Measurements from ENCODE around the gene HACD3. TPM values are rescaled to one million over a fixed set of nuclear protein-coding genes. Genes with fewer than 3 reads are reported as not detected.
"Not testable (repeated sequence)": the region's sequence is repeated elsewhere in the genome, so short reads cannot be mapped to it uniquely, and the experiment has no call there.

Gene HACD3
- total RNA-seq, 1 experiment from 2014 or later = 186 TPM

- no peak for DNase-seq
- Histone ChIP-seq H3K4me3 (peak overlapping the region; percentile 86), H3K27ac (peak overlapping the region; percentile 79; the same call in 1 of the 2 replicates), H3K27me3 (no peaks in the 10 kb centered on the region), H3K36me3 (no peaks in the 10 kb centered on the region), H3K9me3 (replicated peaks) (no peaks in the 10 kb centered on the region), H3K4me1 (peaks cover 19% of the 10 kb centered on the region)
Observed at GRCh38 chr15:65529762-65530317, 423 bp upstream of the HACD3 start.

DNA sequence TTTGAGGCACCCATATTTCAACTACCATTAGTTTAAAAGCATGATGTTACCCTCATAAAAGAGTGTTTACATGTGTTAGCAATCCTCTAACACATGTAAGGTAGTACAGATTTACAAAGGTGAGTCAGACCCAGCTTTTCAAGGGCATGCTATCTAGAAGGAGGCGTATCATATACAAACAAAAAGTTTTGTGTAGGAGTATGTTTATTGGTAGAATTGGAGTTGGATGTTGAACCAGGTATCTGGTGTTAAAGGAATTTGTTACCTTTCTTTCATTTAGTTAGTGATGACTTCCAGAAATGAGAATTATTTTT is 2.4 kb downstream of the HACD3 start:
- no peak for DNase-seq
- Histone ChIP-seq H3K9me3 (replicated peaks) (no peaks in the 10 kb centered on the region), H3K4me3 (no peak overlapping the region), H3K36me3 (peaks cover 17% of the 10 kb centered on the region; the same call in 1 of the 2 replicates), H3K27ac (no peak overlapping the region), H3K27me3 (no peaks in the 10 kb centered on the region), H3K4me1 (peaks cover 9% of the 10 kb centered on the region)

DNA sequence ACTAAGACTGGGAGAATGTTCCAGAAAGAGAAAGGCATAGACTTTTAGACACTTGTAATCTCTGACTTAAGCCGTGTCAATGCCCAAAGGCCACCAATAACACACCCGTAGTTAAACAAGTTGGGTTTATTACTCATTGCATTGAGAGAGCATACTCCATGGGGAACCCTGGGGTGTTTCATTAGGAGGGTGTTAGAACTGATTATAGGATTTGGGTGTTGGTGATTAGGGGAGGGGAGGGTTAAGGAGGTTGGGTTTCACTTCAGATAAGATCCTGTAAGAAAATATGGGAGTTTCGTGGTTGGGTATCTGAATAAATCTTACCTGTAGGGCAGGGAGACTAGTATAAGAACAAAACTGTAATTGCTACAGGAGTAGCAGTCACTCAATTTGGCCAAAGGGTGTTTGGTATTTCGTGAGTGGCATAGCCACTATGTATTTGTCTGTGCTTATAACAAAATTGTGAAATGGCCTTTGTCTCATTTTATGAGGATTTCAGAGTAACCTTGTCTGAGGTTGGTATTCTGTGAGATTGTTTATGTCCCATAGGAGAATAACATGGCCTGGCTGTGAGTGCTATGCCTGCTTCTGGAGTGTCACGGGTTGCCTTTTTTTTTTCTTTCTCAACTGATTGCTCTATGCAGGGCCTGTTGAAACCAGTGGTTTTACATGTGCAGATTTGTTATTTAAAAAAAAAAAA is 2.9 kb downstream of the HACD3 start:
- no peak overlapping the region for H3K27ac ChIP-seq
- H3K27me3 ChIP-seq = no peaks in the 10 kb centered on the region
- no peak overlapping the region for H3K4me3 ChIP-seq

GRCh38 chr15:65535192-65535591 is 4.9 kb downstream of the HACD3 start:
- no peak for DNase-seq
- peaks cover 21% of the 10 kb centered on the region for H3K36me3 ChIP-seq

More for the DNA sequence above, 2.9 kb downstream of the HACD3 start:
- DNase-seq = no peak
- Histone ChIP-seq H3K4me1 (peaks cover 9% of the 10 kb centered on the region), H3K36me3 (peaks cover 17% of the 10 kb centered on the region), H3K9me3 (replicated peaks) (no peaks in the 10 kb centered on the region)

DNA sequence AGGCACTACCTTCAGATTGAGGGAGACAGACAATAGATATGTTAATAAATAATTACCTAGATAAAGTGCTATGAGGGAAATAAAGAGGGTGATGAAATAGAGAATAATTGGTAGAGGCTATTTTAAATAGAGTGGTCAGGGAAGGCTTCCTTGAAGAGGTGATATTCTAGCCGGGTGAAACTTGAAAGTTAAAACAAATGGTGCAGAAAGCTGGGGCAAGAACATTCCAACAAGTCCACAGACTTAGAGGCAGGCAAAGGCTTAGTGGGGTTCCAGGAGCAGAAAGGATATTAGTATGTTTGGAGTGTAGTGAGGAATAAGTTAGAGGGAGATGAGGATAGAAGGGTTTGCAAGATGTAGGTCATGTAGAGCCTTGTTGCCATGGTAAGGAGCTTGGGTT is 10.1 kb downstream of the HACD3 start:
- no peak overlapping the region for H3K27ac ChIP-seq
- no peaks in the 10 kb centered on the region for H3K4me1 ChIP-seq
- no peak overlapping the region for H3K4me3 ChIP-seq
- H3K36me3 ChIP-seq = peaks cover 19% of the 10 kb centered on the region
- no peak for DNase-seq
- no peaks in the 10 kb centered on the region for H3K9me3 ChIP-seq (replicated peaks)
- no peaks in the 10 kb centered on the region; the same call in 1 of the 2 replicates for H3K27me3 ChIP-seq

More at GRCh38 chr15:65535192-65535591, 4.9 kb downstream of the HACD3 start:
- Histone ChIP-seq H3K27me3 (no peaks in the 10 kb centered on the region; the same call in 1 of the 2 replicates), H3K4me3 (no peak overlapping the region), H3K9me3 (replicated peaks) (no peaks in the 10 kb centered on the region), H3K4me1 (peaks cover 9% of the 10 kb centered on the region), H3K27ac (no peak overlapping the region)

DNA sequence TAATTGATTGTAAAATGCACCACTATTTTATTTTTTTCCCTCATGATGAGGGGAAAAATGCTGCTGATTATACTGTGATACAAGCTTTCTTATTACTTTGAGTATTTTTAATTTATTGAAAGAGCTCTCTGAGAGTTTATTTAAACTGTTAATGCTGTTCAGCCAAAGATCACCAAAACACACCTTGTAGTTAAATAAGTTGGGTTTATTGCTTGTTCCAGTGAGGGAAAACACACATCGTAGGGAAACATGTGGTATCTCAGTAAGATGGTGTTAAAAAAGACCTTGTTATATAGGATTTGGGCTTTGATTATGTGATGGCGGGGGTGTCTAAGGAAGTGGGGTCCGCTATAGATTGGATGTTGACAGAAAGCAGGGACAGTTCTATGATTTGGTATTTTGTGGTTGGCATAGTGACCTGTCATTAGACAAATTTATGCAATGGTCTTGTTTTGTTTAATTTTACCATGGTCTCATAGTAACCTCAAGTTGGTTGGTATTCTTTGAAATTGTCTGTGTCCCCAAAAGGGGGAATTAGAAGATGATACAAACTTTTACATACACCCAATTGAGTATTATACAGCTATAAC is 11.1 kb downstream of the HACD3 start:
- no peaks in the 10 kb centered on the region for H3K9me3 ChIP-seq (replicated peaks)
- H3K27ac ChIP-seq = no peak overlapping the region
- no peaks in the 10 kb centered on the region; the same call in 1 of the 2 replicates for H3K27me3 ChIP-seq
- no peak overlapping the region for H3K4me3 ChIP-seq
- no peak for DNase-seq
- H3K36me3 ChIP-seq = peaks cover 13% of the 10 kb centered on the region
- no peaks in the 10 kb centered on the region for H3K4me1 ChIP-seq

GRCh38 chr15:65547841-65548240 is 17.6 kb downstream of the HACD3 start:
- Histone ChIP-seq H3K27ac (no peak overlapping the region), H3K27me3 (no peaks in the 10 kb centered on the region), H3K36me3 (no peaks in the 10 kb centered on the region), H3K4me3 (no peak overlapping the region), H3K4me1 (peaks cover 22% of the 10 kb centered on the region), H3K9me3 (replicated peaks) (no peaks in the 10 kb centered on the region)
- no peak for DNase-seq

- not testable (repeated sequence) for H3K9me3 ChIP-seq (replicated peaks); H3K27me3 ChIP-seq; H3K36me3 ChIP-seq; H3K4me3 ChIP-seq; DNase-seq; H3K27ac ChIP-seq
- peaks cover 22% of the 10 kb centered on the region for H3K4me1 ChIP-seq
Observed at GRCh38 chr15:65549288-65549687, 19.0 kb downstream of the HACD3 start.

- no peaks in the 10 kb centered on the region for H3K27me3 ChIP-seq
- H3K36me3 ChIP-seq = peaks cover 16% of the 10 kb centered on the region
- H3K4me3 ChIP-seq = no peak overlapping the region
- H3K9me3 ChIP-seq (replicated peaks) = no peaks in the 10 kb centered on the region
- no peak overlapping the region for H3K27ac ChIP-seq
- DNase-seq = peak; percentile 70 to 88
- H3K4me1 ChIP-seq = peaks cover 22% of the 10 kb centered on the region
Observed at GRCh38 chr15:65550681-65551098, 20.4 kb downstream of the HACD3 start.

DNA sequence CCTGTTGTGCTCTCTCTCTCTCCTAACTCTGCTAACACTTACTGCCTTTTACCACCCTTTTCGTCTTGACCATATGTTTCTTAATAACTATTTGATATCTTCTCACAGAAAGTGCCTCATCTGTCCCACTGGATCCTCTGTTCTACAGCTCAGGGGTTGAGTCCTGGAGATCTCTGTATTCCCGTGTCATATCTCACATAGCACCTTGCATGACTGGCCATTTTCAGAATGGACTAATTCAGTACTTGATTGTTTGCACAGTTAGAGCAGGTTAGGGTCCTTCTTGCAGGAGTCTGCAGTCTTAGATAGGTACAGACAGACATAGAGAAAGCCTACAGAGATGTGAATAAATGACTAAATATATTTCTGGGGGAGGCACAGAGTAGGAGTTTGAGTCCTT is 20.9 kb downstream of the HACD3 start:
- H3K9me3 ChIP-seq (replicated peaks) = no peaks in the 10 kb centered on the region
- peaks cover 22% of the 10 kb centered on the region for H3K4me1 ChIP-seq
- no peak for DNase-seq
- no peak overlapping the region for H3K4me3 ChIP-seq
- H3K36me3 ChIP-seq = peaks cover 20% of the 10 kb centered on the region
- no peak overlapping the region for H3K27ac ChIP-seq
- no peaks in the 10 kb centered on the region for H3K27me3 ChIP-seq

GRCh38 chr15:65552851-65553250 is 22.6 kb downstream of the HACD3 start:
- H3K4me3 ChIP-seq; H3K9me3 ChIP-seq (replicated peaks); H3K27me3 ChIP-seq; DNase-seq; H3K27ac ChIP-seq: not testable (repeated sequence)
- Histone ChIP-seq H3K4me1 (peaks cover 17% of the 10 kb centered on the region), H3K36me3 (peaks cover 27% of the 10 kb centered on the region)

- Histone ChIP-seq H3K27me3 (no peaks in the 10 kb centered on the region), H3K9me3 (replicated peaks) (no peaks in the 10 kb centered on the region), H3K4me3 (no peak overlapping the region), H3K4me1 (peaks cover 17% of the 10 kb centered on the region), H3K27ac (no peak overlapping the region), H3K36me3 (peaks cover 35% of the 10 kb centered on the region)
- DNase-seq = peak in 1 of 2 experiments; percentile 24
Observed at GRCh38 chr15:65553691-65554090, 23.4 kb downstream of the HACD3 start.

GRCh38 chr15:65556622-65557021 is 26.4 kb downstream of the HACD3 start:
- H3K9me3 ChIP-seq (replicated peaks) = no peaks in the 10 kb centered on the region
- peaks cover 62% of the 10 kb centered on the region for H3K36me3 ChIP-seq
- H3K27me3 ChIP-seq = no peaks in the 10 kb centered on the region
- no peak for DNase-seq
- H3K4me3 ChIP-seq = no peak overlapping the region
- H3K27ac ChIP-seq = no peak overlapping the region
- H3K4me1 ChIP-seq = no peaks in the 10 kb centered on the region

GRCh38 chr15:65558336-65558735 is 28.1 kb downstream of the HACD3 start:
- Histone ChIP-seq H3K36me3 (peaks cover 75% of the 10 kb centered on the region), H3K27ac (no peak overlapping the region)
- DNase-seq = no peak

GRCh38 chr15:65558997-65559760 is 28.9 kb downstream of the HACD3 start:
- Histone ChIP-seq H3K4me3 (no peak overlapping the region), H3K9me3 (replicated peaks) (no peaks in the 10 kb centered on the region), H3K36me3 (peaks cover 75% of the 10 kb centered on the region), H3K27ac (no peak overlapping the region), H3K4me1 (no peaks in the 10 kb centered on the region), H3K27me3 (no peaks in the 10 kb centered on the region)
- DNase-seq = no peak

More at GRCh38 chr15:65558336-65558735, 28.1 kb downstream of the HACD3 start:
- Histone ChIP-seq H3K4me3 (no peak overlapping the region), H3K4me1 (no peaks in the 10 kb centered on the region), H3K27me3 (no peaks in the 10 kb centered on the region), H3K9me3 (replicated peaks) (no peaks in the 10 kb centered on the region)
